Occipital lobe (tissue), 2 donors: ENCODE measurements around the gene C1orf226. TPM values are rescaled to one million over a fixed set of nuclear protein-coding genes. Genes with fewer than 3 reads are reported as not detected.
"Not testable (repeated sequence)": the region's sequence is repeated elsewhere in the genome, so short reads cannot be mapped to it uniquely, and the experiment has no call there.

Experiments
- DNase-seq: peaks from one replicate; lab custom pipeline; 2025; lab: John Stamatoyannopoulos, UW
- total RNA-seq: library from RNA; depleted of rRNA; stranded (reverse); fragments of >200 nt; gene quantifications from one replicate; pipeline ENCODE4 v1.2.3, GENCODE V29; 2014

C1orf226 gene
- 1.1 TPM for total RNA-seq

DNA sequence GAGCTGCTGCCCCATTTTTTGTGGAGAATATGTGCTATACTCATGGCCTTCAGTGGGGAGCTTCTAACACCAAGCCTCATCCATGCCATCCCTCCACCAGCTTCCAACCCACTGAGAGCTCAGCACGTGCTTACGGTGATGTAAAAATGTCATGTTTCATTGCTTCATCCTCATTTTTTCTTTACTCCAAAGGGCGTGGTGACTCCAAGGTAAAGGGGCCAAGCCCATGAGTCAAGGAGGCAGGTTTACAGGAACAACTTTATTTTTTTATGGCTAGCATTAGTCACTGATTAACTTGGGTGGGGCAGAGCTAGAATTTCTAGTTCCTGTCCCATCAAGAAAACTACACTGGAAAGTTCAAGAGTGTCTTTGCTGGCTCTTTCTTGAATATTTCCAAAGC, at the start of gene C1orf226:
C1orf226 (plus strand) TSS at position 346 of the 400 bp plus-strand sequence. CDS start 174 bp downstream, outside the sequence.
- no peak for DNase-seq

- DNase-seq: no peak
Observed at GRCh38 chr1:162333991-162334390, 47.5 kb upstream of the C1orf226 start.

DNA sequence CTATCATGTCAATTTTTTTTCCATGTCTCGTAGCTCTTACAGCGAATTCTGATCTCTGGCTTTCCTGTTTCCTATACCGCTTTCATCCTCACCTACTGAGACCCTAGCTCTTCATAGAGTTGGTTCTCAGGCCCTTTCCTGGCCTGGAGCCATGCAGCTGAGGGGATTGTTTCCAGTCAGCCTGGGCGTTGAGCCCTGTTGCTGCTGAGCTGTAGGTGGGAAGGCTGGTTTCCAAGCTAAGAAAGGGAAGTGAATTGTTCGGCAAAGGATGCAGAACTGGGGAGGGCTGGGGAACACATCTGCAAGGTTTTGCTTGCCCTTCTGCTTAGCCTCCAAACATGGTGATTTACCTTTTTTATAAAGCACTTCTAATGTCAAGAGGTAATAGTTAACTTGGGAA, 46.4 kb upstream of the C1orf226 start:
- DNase-seq: no peak

GRCh38 chr1:162336621-162337285, 44.8 kb upstream of the C1orf226 start:
- no peak for DNase-seq

GRCh38 chr1:162342452-162342983, 39.0 kb upstream of the C1orf226 start:
- no peak for DNase-seq

DNA sequence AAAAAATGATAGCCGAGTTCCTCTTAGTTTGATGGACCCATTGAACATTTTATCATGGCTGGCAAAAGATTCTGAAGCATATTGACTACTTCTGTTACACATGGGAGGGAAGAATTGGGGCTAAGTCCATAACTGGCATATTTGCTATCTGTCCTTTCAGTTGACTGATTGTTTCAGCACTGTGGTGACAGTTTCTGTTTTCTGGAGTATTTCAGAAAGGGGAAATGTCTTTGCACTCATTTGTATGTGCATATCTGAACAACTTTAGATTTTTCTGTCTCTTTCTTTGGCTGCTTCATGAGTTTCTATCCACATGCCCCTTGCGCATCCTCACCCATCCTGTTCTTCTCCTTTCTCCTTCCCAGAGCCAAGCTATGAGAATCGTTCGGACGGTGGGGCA, 38.1 kb upstream of the C1orf226 start:
- no peak for DNase-seq

DNA sequence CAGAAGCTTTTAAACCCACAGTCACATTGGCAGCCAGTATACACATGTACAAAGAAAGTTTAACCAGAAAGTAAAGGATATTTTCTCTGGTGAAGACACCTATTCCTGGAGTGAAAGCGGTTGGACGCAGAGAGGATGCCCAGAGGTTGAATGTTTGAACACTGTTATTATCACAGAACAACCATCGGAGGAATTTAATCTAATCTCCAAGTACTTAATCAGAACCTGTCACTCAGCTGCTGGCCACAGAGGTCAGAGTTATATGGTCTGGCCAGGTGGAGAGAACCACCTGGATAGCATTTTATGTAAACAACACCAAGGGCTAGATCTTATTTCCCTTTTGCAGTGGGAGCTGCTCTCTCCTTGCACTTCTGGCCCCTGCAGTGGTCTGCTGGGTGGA, 34.2 kb upstream of the C1orf226 start:
- DNase-seq: no peak

DNA sequence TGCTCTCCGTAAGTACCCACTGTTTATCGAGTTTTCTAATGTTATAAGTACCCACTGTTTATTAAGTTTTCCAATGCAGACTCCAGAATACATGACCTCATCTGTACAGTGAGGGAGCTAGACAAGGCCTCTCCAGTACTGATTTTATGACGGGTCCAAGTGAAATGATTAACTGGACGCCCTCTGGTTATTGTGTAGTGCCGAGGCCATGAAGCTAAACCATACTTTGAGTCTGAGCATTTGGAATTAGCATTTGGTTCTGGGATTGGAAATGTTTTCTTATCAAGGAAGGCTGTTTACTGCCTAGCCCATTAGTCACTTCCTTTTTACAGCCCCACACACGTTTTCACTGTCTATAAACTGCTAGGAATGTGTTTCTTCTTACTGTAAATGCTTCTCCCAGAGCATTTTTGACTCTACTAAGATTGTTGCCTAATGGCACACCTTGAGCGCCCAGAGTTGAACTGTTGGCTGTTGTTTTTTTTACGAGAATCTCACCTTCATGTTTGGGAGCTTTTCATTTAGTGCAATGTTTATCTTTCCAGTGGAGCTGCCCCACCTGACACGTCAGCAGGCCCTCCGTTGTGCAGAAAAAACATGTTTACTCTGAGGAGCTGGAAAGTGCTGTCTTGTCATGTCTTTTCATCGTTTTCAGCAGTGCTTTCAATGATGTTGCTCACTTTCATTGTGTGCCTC, 31.7 kb upstream of the C1orf226 start:
- DNase-seq: no peak

GRCh38 chr1:162351246-162351842, 30.2 kb upstream of the C1orf226 start:
- DNase-seq: no peak

DNA sequence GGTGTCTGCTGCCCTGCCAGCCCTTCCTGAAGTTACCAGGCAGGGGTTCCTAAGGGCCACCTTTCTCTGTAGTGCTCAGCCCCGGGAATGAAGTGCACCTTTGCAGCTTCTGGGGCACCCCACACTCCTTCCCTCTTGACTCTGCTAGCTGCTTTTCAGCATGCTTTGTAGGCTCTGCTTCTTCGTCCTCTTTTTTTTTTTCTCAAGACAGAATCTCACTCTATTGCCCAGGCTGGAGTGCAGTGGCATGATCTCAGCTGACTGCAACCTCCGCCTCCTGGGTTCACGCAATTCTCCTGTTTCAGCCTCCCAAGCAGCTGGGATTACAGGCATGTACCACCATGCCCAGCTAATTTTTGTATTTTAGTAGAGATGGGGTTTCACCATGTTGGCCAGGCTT, 29.7 kb upstream of the C1orf226 start:
- not testable (repeated sequence) for DNase-seq

DNA sequence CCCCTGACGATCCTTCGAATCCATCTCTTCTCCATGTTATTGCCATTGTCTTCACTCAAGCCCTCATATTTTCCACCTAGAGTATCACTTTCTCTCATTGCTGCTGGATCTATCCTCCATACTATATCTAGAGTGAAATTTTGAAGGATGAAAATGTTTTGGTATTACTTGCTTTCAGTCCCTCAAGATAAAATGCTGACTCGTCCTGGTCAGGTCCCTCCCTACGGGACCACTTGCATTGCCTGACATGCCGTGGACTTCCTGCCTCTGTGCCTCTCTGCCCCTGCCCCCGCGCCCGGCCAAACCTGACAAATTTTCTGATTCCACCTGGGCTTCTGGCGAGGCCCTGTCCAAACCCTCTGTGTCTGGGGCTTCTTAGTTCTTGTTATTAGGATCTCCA, 28.4 kb upstream of the C1orf226 start:
- no peak for DNase-seq

DNA sequence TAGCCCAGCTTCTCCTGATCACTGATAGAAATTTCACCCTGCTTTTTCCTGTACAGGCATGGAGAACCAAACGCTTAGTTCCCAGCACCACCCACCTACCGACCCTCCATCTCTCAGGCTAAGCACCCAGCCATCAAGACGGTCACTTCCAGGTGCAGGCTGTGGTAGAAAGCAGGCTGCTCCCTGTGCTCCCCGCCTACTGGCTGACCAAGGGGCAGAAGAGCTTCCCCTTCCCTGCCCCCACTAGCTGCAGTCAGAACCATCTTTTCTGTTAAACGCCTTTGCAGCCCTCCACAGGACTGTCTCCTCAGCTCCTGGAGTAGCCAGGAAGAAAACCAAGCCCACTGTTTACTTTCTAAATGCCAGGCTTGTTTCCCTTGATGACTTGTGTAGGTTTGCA, 27.8 kb upstream of the C1orf226 start:
- DNase-seq: no peak

DNA sequence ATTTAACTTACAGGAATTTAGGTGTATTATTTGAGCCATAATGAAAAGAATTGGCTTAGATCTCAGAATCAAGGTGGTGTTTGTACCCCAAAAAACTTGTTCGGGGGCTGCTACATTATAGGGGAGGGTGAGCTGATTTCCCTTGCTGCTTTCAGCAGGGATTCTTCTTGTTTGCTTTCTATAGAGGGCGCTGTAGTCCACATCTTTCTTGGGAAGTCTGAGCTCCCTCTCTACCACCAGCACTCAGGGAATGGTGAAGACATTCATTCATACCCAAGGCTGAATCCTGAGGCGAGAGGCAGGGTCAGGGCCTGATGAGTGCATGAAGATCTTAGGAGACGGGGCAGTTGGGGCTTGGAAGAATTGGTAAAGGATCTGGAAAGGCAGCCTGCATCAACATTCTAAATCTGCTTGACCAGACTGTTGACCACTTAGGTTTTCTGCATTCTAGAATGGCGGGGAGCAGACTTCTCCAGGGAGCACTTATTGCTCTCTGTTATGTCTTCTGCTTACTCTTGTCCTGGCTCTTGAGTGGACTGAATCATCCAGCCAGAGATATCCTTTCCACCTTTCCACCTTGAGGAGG, 23.8 kb upstream of the C1orf226 start:
- no peak for DNase-seq

DNA sequence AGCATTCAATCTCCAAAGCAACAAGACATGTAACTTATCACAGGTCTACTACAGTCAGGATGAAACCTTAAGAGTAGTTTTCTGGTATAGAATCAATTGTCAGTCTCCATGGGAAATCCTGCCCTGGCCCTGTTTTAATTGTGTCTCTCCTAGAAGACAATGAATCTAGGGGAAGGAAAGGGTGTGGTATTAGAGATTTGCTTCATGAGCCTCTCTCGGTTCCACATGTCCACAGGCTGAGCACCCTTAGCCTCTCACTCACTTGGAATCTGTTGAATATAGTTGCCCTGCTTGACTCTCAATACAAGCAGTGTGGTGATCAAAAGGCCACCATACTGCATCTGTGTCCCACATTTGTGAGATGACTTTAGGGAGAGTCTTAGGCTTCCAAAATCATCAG, 22.6 kb upstream of the C1orf226 start:
- DNase-seq: no peak

DNA sequence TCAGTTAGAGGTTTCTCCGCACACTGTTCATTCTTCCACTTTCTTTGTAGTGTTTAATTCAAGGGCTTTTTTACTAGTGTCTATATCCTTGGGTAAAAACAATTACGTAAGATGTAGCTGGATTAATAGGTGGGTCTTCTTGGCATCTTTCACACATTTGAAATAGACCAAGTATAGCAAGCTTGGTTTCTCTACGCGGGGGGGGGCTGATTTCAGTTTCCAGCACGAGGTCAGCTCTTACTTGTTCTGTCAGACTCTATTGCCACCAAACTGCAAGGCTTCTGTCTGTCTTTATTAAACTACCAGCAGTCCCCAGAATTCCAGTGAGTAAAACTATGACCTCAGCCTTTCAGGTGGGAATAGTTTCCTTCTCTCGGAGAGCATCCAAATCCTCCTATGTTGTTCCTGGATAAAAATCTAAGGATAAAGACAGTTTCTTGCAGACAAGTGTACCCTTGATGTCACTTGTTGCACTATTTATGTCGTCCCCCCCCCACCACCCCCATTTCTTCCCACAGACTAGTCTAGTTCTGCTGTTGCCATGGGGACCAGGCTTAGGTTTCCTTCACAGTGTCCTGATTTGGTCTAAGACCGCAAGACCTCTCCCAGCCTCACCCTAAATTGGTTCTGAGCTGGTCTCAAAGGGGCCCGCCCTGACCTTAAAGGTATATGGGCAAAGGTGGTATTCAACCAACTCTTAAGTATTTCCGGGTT, 21.8 kb upstream of the C1orf226 start:
- DNase-seq: no peak

DNA sequence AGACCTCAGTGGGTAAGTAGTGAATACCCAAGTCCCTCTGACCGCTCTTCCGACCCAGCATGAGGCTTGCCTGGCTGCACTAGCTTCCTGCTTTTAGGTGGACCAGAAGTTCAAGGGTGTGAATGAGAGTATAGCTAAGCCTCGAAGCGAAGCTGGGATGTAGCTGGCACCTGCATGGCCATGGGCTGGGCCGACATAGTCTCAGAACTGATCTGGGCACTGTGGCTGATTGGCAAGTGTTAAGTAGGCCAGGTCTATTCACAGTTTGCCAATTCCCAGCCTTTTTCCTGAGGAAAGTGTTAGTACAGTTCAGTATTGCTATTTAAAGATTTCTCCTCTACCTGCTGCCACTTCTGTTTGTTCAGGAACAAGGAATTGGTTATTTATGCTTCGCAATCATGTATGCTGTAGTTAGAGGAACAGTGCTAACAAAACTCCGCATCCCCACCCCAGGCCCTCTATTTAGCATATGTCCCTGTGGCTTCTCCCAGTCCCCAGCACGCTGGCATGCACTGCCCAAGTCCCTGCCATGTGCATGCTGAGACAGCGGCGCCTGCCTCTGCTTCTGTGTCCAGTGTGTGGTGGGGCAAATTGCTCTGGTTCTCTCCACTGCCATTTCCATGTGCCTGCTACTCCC, 21.2 kb upstream of the C1orf226 start:
- no peak for DNase-seq

DNA sequence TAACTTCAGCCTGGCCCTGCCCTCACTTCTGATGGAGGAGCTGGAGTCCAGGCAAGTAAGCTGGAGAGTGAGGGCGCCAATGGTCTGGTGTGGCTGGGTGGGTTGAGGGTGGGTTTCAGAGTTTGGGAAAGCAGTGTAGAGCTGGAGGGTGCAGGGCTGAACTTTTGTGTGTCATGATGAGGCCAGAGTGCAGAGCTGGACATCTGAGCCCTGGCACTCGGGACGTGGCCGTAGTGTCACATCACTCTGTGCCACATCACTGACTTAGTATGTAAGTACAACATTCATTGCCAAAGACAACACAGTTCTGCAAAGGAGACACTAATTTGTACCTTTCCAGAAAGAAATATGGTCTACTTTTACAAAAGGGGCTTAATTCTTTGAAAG, 20.7 kb upstream of the C1orf226 start:
- DNase-seq: no peak

DNA sequence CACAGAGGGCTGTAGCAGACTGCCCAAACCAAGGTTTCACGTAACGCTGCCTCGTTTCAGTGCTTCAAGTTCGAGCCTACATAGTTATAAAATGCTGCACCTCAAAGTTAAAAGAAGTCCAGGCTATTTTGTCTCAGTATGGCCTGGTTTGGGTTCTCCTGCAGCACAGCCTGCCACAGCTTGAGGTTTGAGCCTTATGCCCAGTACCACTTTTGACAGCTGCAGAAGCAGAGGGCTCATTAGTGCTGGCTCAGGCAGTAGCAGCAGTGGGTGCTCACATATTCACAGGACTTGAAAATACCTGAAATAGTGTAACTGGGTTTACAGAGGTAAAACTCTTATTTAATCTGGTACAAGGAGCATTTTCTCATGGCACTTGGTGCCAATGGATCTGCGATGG, 20.2 kb upstream of the C1orf226 start:
- DNase-seq: no peak

- DNase-seq: no peak
Observed at GRCh38 chr1:162363823-162364222, 17.7 kb upstream of the C1orf226 start.

- DNase-seq: no peak
Observed at GRCh38 chr1:162364498-162364897, 17.0 kb upstream of the C1orf226 start.
